Activated naive CD4-positive, alpha-beta T cell (primary cell): Measurements from ENCODE around the gene EGFL6.

Source experiments
- DNase-seq, 4 experiments: peaks; one replicate each; lab custom pipeline; 2025; lab: John Stamatoyannopoulos, UW

The EGFL6 gene

GRCh38 chrX:13569479-13570260 is at the start of gene EGFL6:
Gene EGFL6, plus strand, starts transcription at chrX:13569601. Its CDS starts 261 bp downstream, at chrX:13569862.
- DNase-seq: no peak

GRCh38 chrX:13520351-13520750 is 49.0 kb upstream of the EGFL6 start:
- no peak for DNase-seq

- DNase-seq: no peak
Measured at GRCh38 chrX:13520936-13521335, 48.5 kb upstream of the EGFL6 start.

- DNase-seq: no peak
Measured at GRCh38 chrX:13522811-13523210, 46.6 kb upstream of the EGFL6 start.

- DNase-seq: no peak
Measured at GRCh38 chrX:13533726-13534125, 35.7 kb upstream of the EGFL6 start.

- no peak for DNase-seq
Measured at GRCh38 chrX:13535376-13536165, 33.8 kb upstream of the EGFL6 start.

- no peak for DNase-seq
Measured at GRCh38 chrX:13536551-13536950, 32.9 kb upstream of the EGFL6 start.

GRCh38 chrX:13538414-13538813 is 31.0 kb upstream of the EGFL6 start:
- DNase-seq: no peak

GRCh38 chrX:13540602-13541001 is 28.8 kb upstream of the EGFL6 start:
- no peak for DNase-seq

GRCh38 chrX:13545726-13546125 is 23.7 kb upstream of the EGFL6 start:
- DNase-seq: no peak

GRCh38 chrX:13547671-13548070 is 21.7 kb upstream of the EGFL6 start:
- DNase-seq: no peak

GRCh38 chrX:13550346-13550745 is 19.1 kb upstream of the EGFL6 start:
- DNase-seq: no peak

GRCh38 chrX:13551610-13552009 is 17.8 kb upstream of the EGFL6 start:
- DNase-seq: no peak

GRCh38 chrX:13552892-13553291 is 16.5 kb upstream of the EGFL6 start:
- no peak for DNase-seq

GRCh38 chrX:13565511-13565910 is 3.9 kb upstream of the EGFL6 start:
- no peak for DNase-seq

GRCh38 chrX:13570261-13570605 is 832 bp downstream of the EGFL6 start:
- DNase-seq: no peak

- DNase-seq: no peak
Measured at GRCh38 chrX:13571136-13571535, 1.7 kb downstream of the EGFL6 start.

GRCh38 chrX:13574600-13574999 is 5.2 kb downstream of the EGFL6 start:
- no peak for DNase-seq

- no peak for DNase-seq
Measured at GRCh38 chrX:13579661-13580060, 10.3 kb downstream of the EGFL6 start.

- no peak for DNase-seq
Measured at GRCh38 chrX:13581554-13581953, 12.2 kb downstream of the EGFL6 start.

- no peak for DNase-seq
Measured at GRCh38 chrX:13587786-13588477, 18.5 kb downstream of the EGFL6 start.

GRCh38 chrX:13590207-13590606 is 20.8 kb downstream of the EGFL6 start:
- no peak for DNase-seq

- DNase-seq: no peak
Measured at GRCh38 chrX:13590914-13591313, 21.5 kb downstream of the EGFL6 start.
